ENCODE results near the gene PDZD2. TPM values are rescaled to one million over a fixed set of nuclear protein-coding genes. Genes with fewer than 3 reads are reported as not detected.

Gene PDZD2
- total and polyA plus RNA-seq, 2 experiments from 2014 or later: 8.3 to 16.9 TPM

DNA sequence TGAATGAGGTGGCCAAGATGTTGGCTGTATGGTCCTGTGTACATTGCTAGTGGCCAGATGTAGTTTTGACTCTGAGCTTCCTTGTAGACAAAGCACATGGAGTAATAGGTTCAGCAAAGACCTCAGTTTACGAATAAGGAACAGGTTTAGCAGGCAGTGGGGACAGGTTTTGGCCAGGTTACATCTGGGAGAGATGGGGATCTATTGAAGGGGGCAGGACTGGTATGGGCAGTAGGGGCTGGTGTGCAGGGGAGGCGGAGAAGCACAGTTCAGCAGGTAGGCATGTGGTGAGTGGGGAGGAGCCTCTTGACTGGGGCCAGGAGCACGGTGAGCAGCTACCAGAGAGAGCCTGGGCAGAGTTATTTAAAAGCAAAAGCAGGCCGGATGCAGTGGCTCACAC is 67.3 kb downstream of the PDZD2 start (continued):
- TF ChIP-seq, protein P1, sequence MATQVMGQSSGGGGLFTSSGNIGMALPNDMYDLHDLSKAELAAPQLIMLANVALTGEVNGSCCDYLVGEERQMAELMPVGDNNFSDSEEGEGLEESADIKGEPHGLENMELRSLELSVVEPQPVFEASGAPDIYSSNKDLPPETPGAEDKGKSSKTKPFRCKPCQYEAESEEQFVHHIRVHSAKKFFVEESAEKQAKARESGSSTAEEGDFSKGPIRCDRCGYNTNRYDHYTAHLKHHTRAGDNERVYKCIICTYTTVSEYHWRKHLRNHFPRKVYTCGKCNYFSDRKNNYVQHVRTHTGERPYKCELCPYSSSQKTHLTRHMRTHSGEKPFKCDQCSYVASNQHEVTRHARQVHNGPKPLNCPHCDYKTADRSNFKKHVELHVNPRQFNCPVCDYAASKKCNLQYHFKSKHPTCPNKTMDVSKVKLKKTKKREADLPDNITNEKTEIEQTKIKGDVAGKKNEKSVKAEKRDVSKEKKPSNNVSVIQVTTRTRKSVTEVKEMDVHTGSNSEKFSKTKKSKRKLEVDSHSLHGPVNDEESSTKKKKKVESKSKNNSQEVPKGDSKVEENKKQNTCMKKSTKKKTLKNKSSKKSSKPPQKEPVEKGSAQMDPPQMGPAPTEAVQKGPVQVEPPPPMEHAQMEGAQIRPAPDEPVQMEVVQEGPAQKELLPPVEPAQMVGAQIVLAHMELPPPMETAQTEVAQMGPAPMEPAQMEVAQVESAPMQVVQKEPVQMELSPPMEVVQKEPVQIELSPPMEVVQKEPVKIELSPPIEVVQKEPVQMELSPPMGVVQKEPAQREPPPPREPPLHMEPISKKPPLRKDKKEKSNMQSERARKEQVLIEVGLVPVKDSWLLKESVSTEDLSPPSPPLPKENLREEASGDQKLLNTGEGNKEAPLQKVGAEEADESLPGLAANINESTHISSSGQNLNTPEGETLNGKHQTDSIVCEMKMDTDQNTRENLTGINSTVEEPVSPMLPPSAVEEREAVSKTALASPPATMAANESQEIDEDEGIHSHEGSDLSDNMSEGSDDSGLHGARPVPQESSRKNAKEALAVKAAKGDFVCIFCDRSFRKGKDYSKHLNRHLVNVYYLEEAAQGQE (IDR thresholded peaks at IDR 0.05; ENCODE audit: unreplicated experiment): no peak
- TF ChIP-seq JUNB (IDR thresholded peaks at IDR 0.05; ENCODE audit: unreplicated experiment) (no peak), EZH2 (IDR thresholded peaks at IDR 0.05; ENCODE audit: low read depth, unreplicated experiment) (no peak)

DNA sequence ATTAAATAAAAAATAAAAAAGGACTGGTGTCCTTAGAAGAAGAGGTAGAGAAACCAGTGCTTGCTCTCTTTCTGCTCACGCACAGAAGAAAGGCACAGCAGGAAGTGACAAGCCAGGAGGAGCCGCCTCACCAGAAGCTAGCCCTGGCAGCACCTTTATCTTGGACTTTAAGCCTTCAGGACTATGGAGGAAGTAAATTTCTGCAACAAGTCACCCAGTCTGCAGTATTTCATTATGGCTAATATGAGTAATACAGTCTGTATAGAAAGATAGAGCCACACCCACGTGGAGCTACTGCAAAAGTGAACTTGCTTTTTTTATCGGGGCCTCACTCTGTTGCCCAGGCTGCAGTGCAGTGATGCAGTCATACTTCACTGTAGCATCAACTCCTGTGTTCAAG is 68.4 kb downstream of the PDZD2 start:
- ATAC-seq: no peak
- Histone ChIP-seq H2AFZ (no peak overlapping the region), H3K9me2 (ENCODE audit: insufficient read depth) (no peaks in the 10 kb centered on the region), H3K27ac (ENCODE audit: low read depth) (no peak overlapping the region), H3K4me2 (no peak overlapping the region), H4K20me1 (replicated peaks; ENCODE audit: insufficient read depth) (no peaks in the 10 kb centered on the region), H3K27me3 (ENCODE audit: insufficient read depth) (no peaks in the 10 kb centered on the region), H3K4me3 (no peak overlapping the region), H3K79me2 (replicated peaks; ENCODE audit: insufficient read depth) (no peaks in the 10 kb centered on the region), H3F3A (replicated peaks; ENCODE audit: low read depth) (no peaks in the 10 kb centered on the region), H3K36me3 (ENCODE audit: insufficient read depth) (no peaks in the 10 kb centered on the region), H3K4me1 (ENCODE audit: insufficient read depth) (no peaks in the 10 kb centered on the region)
- Mint-ChIP-seq H3K9me3 (no peaks in the 10 kb centered on the region; the same call in 2 of the 3 replicates), H3K4me3 (no peak overlapping the region), H3K36me3 (ENCODE audit: low read depth) (no peaks in the 10 kb centered on the region; the same call in 2 of the 3 replicates), H3K27me3 (ENCODE audit: insufficient read depth, low read depth, poor library complexity) (peaks cover 4% of the 10 kb centered on the region), H3K4me1 (peaks cover 6% of the 10 kb centered on the region), H3K27ac (no peak overlapping the region)
- DNase-seq (ENCODE audit: low spot score): no peak
- TF ChIP-seq STAT1 (IDR thresholded peaks at IDR 0.05; ENCODE audit: unreplicated experiment): no peak
- TF ChIP-seq, protein P2, sequence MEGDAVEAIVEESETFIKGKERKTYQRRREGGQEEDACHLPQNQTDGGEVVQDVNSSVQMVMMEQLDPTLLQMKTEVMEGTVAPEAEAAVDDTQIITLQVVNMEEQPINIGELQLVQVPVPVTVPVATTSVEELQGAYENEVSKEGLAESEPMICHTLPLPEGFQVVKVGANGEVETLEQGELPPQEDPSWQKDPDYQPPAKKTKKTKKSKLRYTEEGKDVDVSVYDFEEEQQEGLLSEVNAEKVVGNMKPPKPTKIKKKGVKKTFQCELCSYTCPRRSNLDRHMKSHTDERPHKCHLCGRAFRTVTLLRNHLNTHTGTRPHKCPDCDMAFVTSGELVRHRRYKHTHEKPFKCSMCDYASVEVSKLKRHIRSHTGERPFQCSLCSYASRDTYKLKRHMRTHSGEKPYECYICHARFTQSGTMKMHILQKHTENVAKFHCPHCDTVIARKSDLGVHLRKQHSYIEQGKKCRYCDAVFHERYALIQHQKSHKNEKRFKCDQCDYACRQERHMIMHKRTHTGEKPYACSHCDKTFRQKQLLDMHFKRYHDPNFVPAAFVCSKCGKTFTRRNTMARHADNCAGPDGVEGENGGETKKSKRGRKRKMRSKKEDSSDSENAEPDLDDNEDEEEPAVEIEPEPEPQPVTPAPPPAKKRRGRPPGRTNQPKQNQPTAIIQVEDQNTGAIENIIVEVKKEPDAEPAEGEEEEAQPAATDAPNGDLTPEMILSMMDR (conservative IDR thresholded peaks at IDR 0.05; ENCODE audit: low read depth in 2 of 2): no peak
- no peak for TF ChIP-seq ETS1 (IDR thresholded peaks at IDR 0.05)
- TF ChIP-seq CREB1 (CRISPR knock-in tag; IDR thresholded peaks at IDR 0.05; ENCODE audit: low read depth): no peak
- TF ChIP-seq ZNF331 (CRISPR knock-in tag; IDR thresholded peaks at IDR 0.05; ENCODE audit: low read depth): no peak

Measured in GM23338 (cell line).